ENCODE measurements around the gene SHISAL2A.
A peak's percentile ranks its signal among the peaks of the same experiment; 100 is the strongest.

The SHISAL2A gene

GRCh38 chr1:52632732-52633290 is at the start of gene SHISAL2A:
SHISAL2A (plus strand) TSS chr1:52633168; CDS start chr1:52633494, 326 bp downstream.
- FAIRE-seq (no peak), DNase-seq (ENCODE audit: extremely low spot score, insufficient read length, low read depth) (no peak)

GRCh38 chr1:52585474-52585873 is 47.5 kb upstream of the SHISAL2A start:
- no peak for FAIRE-seq
- no peak for DNase-seq (ENCODE audit: extremely low spot score, insufficient read length, low read depth)

- FAIRE-seq = no peak
- DNase-seq (ENCODE audit: extremely low spot score, insufficient read length, low read depth) = no peak
Measured at GRCh38 chr1:52588027-52588426, 44.9 kb upstream of the SHISAL2A start.

- FAIRE-seq = no peak
- no peak for DNase-seq (ENCODE audit: extremely low spot score, insufficient read length, low read depth)
Measured at GRCh38 chr1:52588535-52588934, 44.4 kb upstream of the SHISAL2A start.

- FAIRE-seq (no peak), DNase-seq (ENCODE audit: extremely low spot score, insufficient read length, low read depth) (no peak)
Measured at GRCh38 chr1:52590266-52590665, 42.7 kb upstream of the SHISAL2A start.

GRCh38 chr1:52592637-52593323 is 40.2 kb upstream of the SHISAL2A start:
- DNase-seq (ENCODE audit: extremely low spot score, insufficient read length, low read depth) (no peak), FAIRE-seq (no peak)

- FAIRE-seq = no peak
Measured at GRCh38 chr1:52593495-52593894, 39.5 kb upstream of the SHISAL2A start.

GRCh38 chr1:52595061-52595460 is 37.9 kb upstream of the SHISAL2A start:
- DNase-seq (ENCODE audit: extremely low spot score, insufficient read length, low read depth) = no peak
- no peak for FAIRE-seq

More at GRCh38 chr1:52593495-52593894, 39.5 kb upstream of the SHISAL2A start:
- DNase-seq (ENCODE audit: extremely low spot score, insufficient read length, low read depth) = no peak

- FAIRE-seq (no peak), DNase-seq (ENCODE audit: extremely low spot score, insufficient read length, low read depth) (no peak)
Measured at GRCh38 chr1:52597912-52598311, 35.1 kb upstream of the SHISAL2A start.

GRCh38 chr1:52598729-52599128 is 34.2 kb upstream of the SHISAL2A start:
- no peak for DNase-seq (ENCODE audit: extremely low spot score, insufficient read length, low read depth)
- no peak for FAIRE-seq

GRCh38 chr1:52599236-52599635 is 33.7 kb upstream of the SHISAL2A start:
- DNase-seq (ENCODE audit: extremely low spot score, insufficient read length, low read depth) (no peak), FAIRE-seq (no peak)

- FAIRE-seq = no peak
Measured at GRCh38 chr1:52600533-52601179, 32.3 kb upstream of the SHISAL2A start.

GRCh38 chr1:52601519-52601918 is 31.4 kb upstream of the SHISAL2A start:
- FAIRE-seq = no peak

More at GRCh38 chr1:52600533-52601179, 32.3 kb upstream of the SHISAL2A start:
- DNase-seq (ENCODE audit: extremely low spot score, insufficient read length, low read depth) = no peak

GRCh38 chr1:52601991-52602855 is 30.7 kb upstream of the SHISAL2A start, which contains the start of gene GPX7:
GPX7 (plus strand) TSS chr1:52602371; CDS start chr1:52602410, 39 bp downstream.
- FAIRE-seq (no peak), DNase-seq (ENCODE audit: extremely low spot score, insufficient read length, low read depth) (peak; percentile 18)

More at GRCh38 chr1:52601519-52601918, 31.4 kb upstream of the SHISAL2A start:
- DNase-seq (ENCODE audit: extremely low spot score, insufficient read length, low read depth) = no peak

- no peak for DNase-seq (ENCODE audit: extremely low spot score, insufficient read length, low read depth)
- FAIRE-seq = no peak
Measured at GRCh38 chr1:52602856-52603600, 29.9 kb upstream of the SHISAL2A start.

GRCh38 chr1:52603630-52604029 is 29.3 kb upstream of the SHISAL2A start:
- FAIRE-seq = no peak
- no peak for DNase-seq (ENCODE audit: extremely low spot score, insufficient read length, low read depth)

- DNase-seq (ENCODE audit: extremely low spot score, insufficient read length, low read depth) (no peak), FAIRE-seq (peak; percentile 15)
Measured at GRCh38 chr1:52604063-52604770, 28.8 kb upstream of the SHISAL2A start.

GRCh38 chr1:52613636-52614373 is 19.2 kb upstream of the SHISAL2A start:
- FAIRE-seq (no peak), DNase-seq (ENCODE audit: extremely low spot score, insufficient read length, low read depth) (no peak)
